Bronchial epithelial cell (primary cell): ENCODE results near the gene GPR153. TPM values are rescaled to one million over a fixed set of nuclear protein-coding genes. Genes with fewer than 3 reads are reported as not detected.
A peak's percentile ranks its signal among the peaks of the same experiment; 100 is the strongest.

ENCODE experiments used
- DNase-seq: peaks from one replicate; pipeline ENCODE4 v3.0.0-alpha.2; 2010; ENCODE audit warnings: low read depth
- FAIRE-seq: peaks from 2 replicates; lab custom pipeline; 2011; peaks lifted over from hg19 to GRCh38; lab: Jason Lieb, UNC
- H3K27me3 ChIP-seq: 2 replicates; pipeline ENCODE4 v1.5.1; 2011; ENCODE audit warnings: low read length; ENCODE audit not compliant: control insufficient read depth, insufficient read depth
- H3K36me3 ChIP-seq: 2 replicates; pipeline ENCODE4 v1.5.1; 2011; ENCODE audit warnings: low read length; ENCODE audit not compliant: control insufficient read depth, insufficient read depth
- H3K4me3 ChIP-seq: 2 replicates; pipeline ENCODE4 v1.5.1; 2011; ENCODE audit warnings: mild to moderate bottlenecking, low read depth, low read length, control low read depth
- CTCF ChIP-seq: IDR thresholded peaks from 2 replicates; pipeline ENCODE4 v1.5.1; 2011; ENCODE audit warnings: mild to moderate bottlenecking, moderate library complexity, low read length, control low read depth, inconsistent platforms; ENCODE audit not compliant: insufficient read depth, severe bottlenecking
- total RNA-seq: library from RNA; depleted of rRNA; stranded (reverse); fragments of >200 nt; gene quantifications from 2 replicates; pipeline ENCODE4 v1.2.1, GENCODE V29; 2014

The GPR153 gene
- total RNA-seq, 1 donor from 2014 or later: 44.2 TPM

- no peak for FAIRE-seq
- TF ChIP-seq CTCF: no peak
- Histone ChIP-seq H3K4me3 (peak overlapping the region; percentile 97), H3K27me3 (no peaks in the 10 kb centered on the region), H3K36me3 (peaks cover 7% of the 10 kb centered on the region)
- DNase-seq: no peak
These were observed 60.6 kb downstream of the GPR153 start for GRCh38 chr1:6200188-6200809.

GRCh38 chr1:6199298-6200187, 61.4 kb downstream of the GPR153 start, which contains the start of gene RPL22:
RPL22 (minus strand) TSS chr1:6199595; CDS start chr1:6199573, 22 bp downstream.
- no peak for TF ChIP-seq CTCF
- H3K4me3 ChIP-seq: peak within 1 kb of the TSS; percentile 97
- DNase-seq: peak; percentile 95
- H3K36me3 ChIP-seq: peaks cover 9% of the 10 kb centered on the region
- FAIRE-seq: no peak
- H3K27me3 ChIP-seq: no peaks in the 10 kb centered on the region

- TF ChIP-seq CTCF: no peak
- H3K4me3 ChIP-seq: peak overlapping the region; percentile 97
- no peak for FAIRE-seq
- no peak for DNase-seq
- peaks cover 14% of the 10 kb centered on the region for H3K36me3 ChIP-seq
- no peaks in the 10 kb centered on the region for H3K27me3 ChIP-seq
These were observed 62.1 kb downstream of the GPR153 start for GRCh38 chr1:6198646-6199297.

- Histone ChIP-seq H3K4me3 (peak overlapping the region; percentile 97), H3K27me3 (no peaks in the 10 kb centered on the region), H3K36me3 (peaks cover 20% of the 10 kb centered on the region)
- FAIRE-seq (no peak), DNase-seq (no peak)
- TF ChIP-seq CTCF: no peak
These were observed 63.0 kb downstream of the GPR153 start for GRCh38 chr1:6197746-6198427.

Other genes starting within 250 kb of the GPR153 start
- 1.3 and 1.8 TPM in 2 replicates for gene KCNAB2, start 215.2 kb downstream of the GPR153 start, total RNA-seq
- 0.13 and 0.26 TPM in 2 replicates for gene CHD5, start 80.8 kb downstream of the GPR153 start, total RNA-seq
- 153 and 194 TPM in 2 replicates for gene RPL22, start 61.5 kb downstream of the GPR153 start, total RNA-seq
- gene RNF207, start 55.0 kb downstream of the GPR153 start, total RNA-seq: 6.4 and 6.6 TPM in 2 replicates
- 43.3 and 53.4 TPM in 2 replicates for gene ICMT, start 25.1 kb downstream of the GPR153 start, total RNA-seq
- gene HES3, start 16.9 kb downstream of the GPR153 start, total RNA-seq: not detected in 2 replicates
- 88.1 and 89.8 TPM in 2 replicates for gene ACOT7, start 132.7 kb upstream of the GPR153 start, total RNA-seq
- gene HES2, start 158.8 kb upstream of the GPR153 start, total RNA-seq: 98.1 and 116 TPM in 2 replicates
- gene ESPN, start 163.7 kb upstream of the GPR153 start, total RNA-seq: 4.5 and 8.4 TPM in 2 replicates
- gene TNFRSF25, start 205.1 kb upstream of the GPR153 start, total RNA-seq: 20.5 and 30.3 TPM in 2 replicates
- gene PLEKHG5, start 230.6 kb upstream of the GPR153 start, total RNA-seq: 42.9 and 45.2 TPM in 2 replicates